Middle frontal gyrus (tissue), 1 donor: ENCODE results near the gene SLC25A51.
"Not testable (repeated sequence)": the region's sequence is repeated elsewhere in the genome, so short reads cannot be mapped to it uniquely, and the experiment has no call there.

Experiments
- DNase-seq: peaks from one replicate; pipeline ENCODE4 v3.0.0-alpha.2; 2015; ENCODE audit warnings: low spot score; ENCODE audit errors: extremely low spot score

SLC25A51 gene

DNA sequence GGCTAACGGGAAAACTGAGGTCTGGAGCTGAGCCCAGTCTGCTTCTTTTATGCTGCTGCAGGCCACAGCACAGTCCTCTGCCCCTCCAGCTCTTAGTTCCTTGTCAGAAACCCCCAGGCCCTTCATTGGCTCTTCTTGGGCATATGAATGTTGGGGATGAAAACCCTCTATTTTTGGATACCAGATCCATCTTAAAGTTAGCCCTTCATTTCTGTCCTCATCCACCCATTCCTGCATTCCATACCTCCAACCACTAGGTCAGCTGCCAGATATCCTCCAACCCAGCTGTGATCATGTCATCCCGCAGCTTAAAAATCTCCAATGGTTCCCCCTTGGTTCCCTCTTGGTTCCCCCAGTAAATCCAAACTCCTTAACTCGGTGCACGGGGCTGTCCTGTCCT, 1.8 kb upstream of the SLC25A51 start:
- DNase-seq, result no peak

DNA sequence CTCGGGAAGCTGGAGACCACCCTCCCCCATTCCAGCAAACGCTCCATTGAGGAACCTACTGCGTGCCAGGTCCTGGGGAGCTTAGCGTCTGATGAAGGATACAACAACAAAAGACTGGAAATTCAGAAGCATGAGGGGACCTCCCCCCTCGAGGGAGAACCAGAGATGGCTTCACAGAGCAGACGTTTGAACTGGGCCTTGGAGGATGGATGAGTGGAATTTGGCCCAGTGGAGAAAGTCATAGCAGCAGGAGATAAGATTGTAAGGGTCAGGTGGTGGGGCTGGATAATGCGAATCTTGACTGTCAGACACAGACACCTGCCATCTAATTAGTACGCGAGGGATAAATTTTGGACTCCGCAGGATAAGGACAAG, 1.2 kb upstream of the SLC25A51 start:
- DNase-seq, result no peak

DNA sequence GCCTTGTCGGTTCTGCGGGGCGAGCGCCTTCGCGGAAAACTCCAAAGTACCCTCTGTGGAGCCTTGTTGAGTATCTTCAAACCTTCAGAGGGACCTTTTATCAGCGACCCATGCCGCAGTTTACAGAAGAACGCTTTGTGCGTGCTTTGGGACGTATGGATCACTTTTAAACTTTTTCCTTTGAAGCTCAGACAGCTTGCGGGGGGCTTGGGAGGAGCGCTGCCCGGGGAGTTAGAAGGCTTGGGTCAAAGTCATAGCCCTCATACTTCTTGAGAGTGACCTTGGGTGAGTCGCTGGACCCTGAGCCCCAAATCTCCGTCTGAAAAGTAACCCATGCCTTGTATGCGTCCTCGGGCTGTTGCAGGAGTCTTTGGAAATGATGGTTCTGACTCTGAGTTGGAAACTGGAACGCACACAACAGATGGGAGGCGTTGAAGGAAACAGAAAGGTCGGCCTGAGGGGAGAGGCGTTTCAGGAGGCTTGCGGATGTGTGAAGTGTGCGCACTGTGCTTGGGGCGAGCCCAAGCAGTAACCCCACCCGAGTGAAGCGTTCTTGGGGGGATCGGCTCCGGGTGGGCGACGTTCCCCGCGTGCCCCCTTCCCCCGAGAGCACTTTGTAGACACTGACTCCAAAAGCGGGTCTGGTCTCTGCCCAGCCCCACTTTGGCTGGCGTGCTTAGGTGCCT, 661 bp upstream of the SLC25A51 start:
- no peak for DNase-seq

DNA sequence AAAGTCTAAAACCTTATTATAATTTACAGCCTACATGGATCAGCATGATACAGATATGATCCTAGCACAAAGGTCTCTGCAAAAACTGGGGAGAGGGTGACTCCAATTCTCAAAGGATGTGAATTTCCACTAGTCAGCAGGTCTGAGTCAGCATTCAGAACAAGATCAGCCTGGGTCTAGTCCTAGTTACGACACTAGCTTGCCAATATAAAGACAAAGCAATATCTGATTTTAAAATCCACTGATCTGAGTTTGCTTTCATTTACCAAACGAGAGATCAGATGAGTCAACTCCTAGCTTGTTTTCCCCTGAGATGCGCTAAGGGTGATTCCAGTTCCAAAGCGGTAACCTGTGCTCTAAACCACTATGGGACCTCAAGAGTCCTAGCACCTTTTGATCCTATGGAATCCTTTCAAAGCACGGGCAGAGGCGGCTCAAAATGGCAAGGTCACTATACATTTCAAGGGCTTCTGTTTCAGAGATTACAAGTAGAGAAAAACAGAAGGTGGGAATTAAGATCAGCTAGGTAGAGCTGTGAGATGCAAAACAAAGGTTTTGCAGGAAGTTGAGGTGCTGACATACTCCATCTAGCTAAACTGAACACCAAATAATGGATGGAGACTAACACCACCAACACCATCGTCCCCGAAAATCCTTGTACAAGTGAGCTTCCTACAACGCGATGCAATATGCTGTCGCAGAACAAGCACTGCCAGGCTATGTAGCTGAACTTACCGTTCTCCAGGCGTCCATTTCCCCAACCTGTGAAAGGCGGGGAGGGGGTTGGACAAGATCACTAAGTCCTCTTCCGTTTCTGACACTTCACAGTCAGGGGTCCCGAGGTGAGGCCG, 906 bp downstream of the SLC25A51 start:
- DNase-seq, result no peak

DNA sequence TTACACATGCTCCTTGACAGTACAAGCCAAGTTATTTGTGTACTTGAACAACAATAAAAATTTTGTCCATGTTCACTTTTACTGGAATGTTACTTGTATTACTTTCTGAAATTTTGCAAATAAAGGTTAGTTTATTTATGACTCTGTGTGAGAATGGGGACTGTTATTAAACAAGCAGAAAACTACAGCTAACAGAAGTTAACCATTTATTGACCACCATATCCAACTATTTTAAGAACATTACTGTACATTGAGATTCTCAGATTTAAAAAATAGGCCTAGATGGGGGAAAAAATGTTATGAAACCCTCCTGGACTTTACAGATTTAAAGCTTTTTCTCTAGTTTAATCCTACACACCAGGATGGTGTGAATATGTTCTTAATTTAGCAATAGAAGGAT, 1.8 kb downstream of the SLC25A51 start:
- no peak for DNase-seq

DNA sequence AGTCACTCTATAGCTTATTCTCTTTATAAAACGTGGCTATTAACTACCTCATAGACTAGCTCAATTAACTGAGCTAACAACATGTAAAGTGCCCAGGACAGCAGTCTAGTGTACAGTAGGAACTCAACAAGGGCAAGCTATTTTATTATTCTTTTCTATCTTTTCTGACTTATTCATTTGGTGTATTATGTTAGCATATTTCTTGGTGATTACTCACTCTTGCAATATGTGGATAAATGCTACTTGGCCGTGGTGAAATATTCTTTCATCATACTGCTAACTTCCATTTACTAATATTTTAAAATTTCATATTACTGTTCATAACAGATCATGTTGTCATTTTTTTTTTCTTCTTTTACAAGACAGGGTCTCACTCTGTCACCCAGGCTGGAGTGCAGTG, 4.9 kb downstream of the SLC25A51 start:
- DNase-seq, result no peak

DNA sequence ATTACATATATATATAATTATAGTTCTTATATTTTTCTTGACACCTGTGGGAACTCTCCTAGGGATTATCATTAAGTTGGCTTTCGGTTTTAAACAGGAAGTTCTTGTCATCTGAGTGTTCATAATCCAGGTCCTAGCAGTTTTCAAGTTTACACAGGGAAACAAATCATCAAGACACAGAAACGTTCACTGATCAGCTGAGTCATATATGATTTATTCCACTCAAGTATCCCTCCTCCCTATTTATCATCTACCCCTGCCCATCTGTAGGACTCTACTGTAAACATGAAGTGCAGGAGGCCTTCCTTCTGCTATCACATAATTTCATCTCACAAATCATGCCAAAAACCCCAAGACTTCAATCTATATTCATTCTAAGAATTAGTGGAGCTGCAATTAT, 6.3 kb downstream of the SLC25A51 start:
- DNase-seq, result no peak

DNA sequence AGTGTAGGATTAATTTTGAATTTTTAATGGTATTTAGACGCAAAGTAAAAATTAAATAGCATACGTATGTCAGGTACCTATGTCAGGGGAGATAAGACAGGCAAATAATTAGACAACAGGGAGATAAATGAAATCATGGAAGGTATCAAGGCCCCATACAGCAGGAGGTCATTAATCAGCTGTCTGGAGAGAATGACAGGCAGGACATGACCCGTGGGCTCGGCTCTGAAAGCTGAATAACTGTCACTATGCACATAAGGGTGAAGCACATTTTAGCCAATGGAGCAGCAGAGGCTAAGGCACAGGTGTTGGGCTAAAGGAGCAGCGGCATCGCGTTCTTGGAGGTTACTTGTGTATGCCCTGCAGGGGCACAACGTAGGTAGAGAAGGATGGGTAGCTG, 11.9 kb downstream of the SLC25A51 start:
- DNase-seq, result no peak

DNA sequence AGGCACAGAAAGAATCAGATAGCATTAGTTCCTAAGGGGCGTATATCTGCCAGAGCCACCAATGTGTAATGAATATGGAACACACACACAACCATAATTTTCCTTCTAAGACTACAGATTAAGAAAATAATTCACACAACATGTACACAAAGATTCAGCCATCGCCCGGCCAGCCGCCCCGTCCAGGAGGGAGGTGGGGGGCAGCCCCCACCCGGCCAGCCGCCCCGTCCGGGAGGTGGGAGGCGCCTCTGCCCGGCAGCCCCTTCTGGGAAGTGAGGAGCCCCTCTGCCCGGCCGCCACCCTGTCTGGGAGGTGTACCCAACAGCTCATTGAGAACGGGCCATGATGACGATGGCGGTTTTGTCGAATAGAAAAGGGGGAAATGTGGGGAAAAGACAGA, 12.9 kb downstream of the SLC25A51 start:
- DNase-seq, result not testable (repeated sequence)

DNA sequence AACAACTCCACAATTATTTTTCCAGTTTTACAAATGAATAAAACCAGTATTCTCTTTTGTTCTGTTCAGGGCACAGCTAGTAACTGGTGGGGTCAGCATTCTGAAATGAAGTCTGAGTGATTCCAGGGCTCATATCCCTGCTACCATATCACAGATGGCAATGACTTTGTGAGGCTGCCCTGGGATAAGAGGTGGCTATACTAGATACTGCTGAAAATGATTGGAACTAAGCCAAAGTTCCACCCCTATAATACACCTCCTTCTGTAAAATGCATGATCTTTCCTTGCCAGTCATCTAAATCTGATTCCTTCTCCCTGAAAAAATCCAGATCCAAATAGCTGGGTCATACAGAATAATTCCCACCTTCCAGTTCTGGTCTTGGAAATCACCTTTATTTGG, 14.4 kb downstream of the SLC25A51 start:
- DNase-seq, result no peak

DNA sequence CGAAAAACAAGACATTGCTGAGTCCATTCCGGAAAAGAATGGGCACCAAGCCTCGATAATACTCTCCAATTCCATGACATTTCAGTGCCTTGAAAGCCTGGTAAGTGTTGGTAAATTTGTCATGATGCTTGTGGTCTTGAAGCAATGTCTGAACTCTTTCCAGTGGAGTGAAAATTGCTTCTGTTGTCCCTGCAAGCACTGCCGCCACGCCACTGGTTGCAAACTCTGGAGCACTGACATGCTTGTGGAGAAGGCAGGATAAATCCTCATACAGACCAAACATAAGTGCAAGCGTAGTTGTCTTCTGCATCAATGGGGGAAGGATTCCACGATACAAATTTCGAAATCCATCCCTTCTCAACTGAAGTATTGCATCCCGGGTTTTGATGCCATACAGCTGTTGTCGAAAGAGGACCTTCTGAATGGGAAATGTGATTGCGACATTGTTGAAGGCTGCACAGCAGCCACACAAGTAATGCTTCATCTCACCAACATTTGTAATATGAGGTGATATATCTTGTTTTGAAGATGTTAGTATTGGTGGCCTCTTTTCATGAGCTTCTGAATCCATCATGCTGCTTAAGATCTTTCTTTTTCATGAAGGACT, 15.8 kb downstream of the SLC25A51 start:
- not testable (repeated sequence) for DNase-seq

DNA sequence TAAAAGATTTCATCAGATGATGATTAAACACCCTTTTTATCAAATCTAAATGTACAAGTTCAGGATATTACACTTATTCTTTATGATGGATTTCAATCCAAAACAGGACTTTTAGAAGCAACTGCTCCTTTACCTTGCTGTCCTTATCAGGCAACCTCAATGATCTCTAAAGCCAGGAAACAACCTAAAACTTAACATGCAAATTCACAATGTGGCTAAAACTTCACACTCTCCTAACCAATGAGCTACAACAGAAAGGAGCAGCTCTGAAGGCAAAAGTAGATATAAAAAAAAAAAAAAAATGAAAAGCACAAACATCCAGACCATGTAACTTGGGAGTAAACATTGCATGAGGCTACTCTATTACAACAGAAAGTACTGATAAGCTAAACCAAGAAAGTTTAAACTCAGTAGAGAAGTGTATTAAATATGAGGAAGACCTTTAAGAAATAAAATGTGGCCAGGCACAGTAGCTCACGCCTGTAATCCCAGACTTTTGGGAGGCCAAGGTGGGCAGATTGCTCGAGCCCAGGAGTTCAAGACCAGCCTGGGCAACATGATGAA, 22.9 kb downstream of the SLC25A51 start:
- no peak for DNase-seq

DNA sequence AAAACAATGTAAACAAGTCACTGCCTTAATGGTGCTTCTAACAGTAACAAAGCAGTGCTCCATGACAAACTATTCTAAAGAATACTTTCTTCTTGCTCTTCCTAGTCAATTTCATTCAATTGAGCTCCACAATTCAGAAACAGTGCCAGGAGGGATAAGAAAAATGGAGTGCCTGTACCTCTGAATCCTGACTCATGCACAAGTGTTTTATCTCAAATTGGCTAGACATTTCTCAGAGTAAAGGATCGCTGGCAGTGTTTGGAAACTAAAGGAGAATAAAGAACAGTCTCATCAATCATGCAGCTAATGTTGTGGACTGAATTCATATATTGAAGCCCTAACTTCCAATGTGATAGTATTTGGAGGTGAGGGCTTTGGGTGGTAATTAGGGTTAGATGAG, 27.6 kb downstream of the SLC25A51 start:
- no peak for DNase-seq

DNA sequence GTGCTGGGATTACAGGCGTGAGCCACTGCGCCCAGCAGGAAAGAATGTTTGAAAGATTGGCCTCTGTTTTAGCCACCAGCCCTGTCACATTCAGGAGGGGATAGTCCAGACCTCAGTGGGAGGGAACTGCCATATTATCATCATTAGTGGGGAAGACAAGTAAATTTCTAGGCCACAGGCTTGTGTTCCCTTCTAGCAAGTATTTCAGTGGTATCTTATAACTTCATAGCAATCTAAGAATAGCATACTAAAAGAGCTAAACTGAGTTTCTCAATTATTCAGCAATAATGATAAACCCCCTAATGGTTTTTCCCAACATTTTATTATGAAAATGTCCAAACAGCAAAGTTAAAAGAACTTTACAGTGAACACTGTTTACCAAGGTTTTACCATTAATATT, 30.0 kb downstream of the SLC25A51 start:
- DNase-seq, result no peak

DNA sequence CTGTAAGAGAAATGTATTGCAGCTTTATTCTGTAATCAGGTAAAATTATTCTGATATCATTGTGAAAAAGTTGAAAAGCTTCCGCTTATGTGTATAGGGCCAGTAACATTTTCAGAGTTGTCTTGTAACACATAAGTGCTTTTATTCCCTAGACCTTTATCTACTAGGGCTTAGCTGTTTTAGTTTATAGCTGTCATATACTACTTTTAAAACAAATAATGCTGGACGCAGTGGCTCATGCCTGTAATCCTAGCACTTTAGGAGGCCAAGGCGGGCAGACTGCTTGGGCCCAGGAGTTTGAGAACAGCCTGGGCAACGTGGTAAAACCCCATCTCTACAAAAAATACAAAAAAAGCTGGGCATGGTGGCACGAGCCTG, 33.1 kb downstream of the SLC25A51 start:
- no peak for DNase-seq

DNA sequence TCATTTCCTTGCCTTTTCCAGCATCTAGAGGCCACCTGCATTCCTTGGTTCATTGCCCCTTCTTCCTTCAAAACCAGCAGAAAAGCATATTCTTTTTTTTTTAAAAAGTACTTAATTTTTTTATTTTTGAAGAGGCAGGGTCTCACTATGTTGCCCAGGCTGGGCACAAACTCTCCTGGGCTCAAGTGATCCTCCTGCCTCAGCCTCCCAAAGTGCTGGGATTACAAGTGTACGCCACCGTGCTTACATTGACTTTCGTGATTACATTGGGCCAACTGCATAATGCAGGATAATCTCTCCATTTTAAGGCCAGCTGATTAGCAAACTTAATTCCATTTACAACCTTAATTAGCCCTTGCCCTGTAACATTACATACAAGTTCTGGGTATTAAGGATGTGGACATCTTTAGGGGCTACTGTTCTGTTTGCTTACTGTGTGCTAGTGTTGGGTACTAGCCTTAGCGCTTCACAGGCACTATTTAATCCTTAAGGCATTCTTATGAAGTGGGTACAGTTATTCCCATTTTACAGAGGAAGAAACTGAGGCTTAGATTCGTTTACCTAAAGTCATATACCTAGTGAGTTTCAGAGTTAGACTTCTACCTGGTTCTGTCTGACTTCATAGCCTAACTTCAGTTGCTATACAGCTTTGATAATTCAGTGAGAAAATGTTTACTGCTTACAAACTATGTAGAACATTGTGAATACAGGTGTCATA, 33.7 kb downstream of the SLC25A51 start:
- no peak for DNase-seq

DNA sequence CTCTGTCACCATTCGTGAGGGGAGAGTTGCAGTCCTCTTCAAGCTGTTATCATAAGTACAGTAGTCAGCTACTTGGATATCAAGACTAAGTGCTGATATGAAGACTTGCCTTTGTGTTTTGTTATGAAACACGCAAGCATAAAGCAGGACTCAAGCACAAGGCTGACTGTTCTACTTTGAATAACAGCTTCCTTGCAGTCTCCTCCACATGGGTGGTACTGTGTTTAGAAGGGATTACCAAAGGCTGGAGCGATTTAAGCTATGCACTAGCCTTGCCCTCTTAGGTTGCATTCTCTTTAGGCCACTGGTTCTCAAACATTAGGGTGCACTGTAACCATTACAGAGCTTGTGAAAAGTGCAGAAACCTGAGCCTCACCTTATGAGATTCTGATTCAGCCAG, 41.4 kb downstream of the SLC25A51 start:
- no peak for DNase-seq

DNA sequence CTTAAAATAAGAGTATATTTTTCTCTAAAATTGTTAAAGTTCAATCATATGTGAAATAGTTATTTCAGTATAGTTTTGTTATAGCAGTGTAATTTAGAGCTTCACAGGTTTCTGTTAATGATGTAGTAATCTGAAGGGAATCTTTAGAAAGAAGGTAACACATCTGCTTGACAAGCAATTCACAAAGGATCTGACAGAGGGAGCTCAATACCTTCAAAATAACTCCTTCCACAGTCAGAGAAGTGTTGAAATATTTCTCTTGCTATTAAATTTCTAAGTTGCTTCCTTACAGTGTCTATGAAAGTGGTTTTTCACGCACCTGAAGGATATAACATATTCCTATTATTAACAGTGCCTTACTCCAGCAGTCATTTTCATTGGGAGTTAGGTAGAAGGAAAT, 44.9 kb downstream of the SLC25A51 start:
- DNase-seq, result no peak

DNA sequence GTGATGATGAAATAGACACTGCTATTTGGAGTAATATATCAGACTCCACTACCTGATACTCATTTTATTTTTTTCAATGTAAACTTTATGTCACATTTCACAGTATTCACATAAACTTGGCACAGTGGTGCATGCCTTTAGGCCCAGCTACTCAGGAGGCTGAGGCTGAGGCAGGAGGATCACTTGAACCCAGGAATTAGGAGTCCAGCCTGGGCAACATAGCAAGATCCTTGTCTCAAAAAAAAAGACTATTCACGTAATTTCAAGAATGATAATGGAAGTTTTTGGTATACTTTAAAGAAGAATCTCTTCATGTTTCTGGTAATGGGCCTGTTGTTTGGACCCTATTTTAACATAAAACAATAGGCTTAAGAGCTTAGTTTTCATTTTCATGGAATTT, 47.4 kb downstream of the SLC25A51 start:
- DNase-seq, result no peak

DNA sequence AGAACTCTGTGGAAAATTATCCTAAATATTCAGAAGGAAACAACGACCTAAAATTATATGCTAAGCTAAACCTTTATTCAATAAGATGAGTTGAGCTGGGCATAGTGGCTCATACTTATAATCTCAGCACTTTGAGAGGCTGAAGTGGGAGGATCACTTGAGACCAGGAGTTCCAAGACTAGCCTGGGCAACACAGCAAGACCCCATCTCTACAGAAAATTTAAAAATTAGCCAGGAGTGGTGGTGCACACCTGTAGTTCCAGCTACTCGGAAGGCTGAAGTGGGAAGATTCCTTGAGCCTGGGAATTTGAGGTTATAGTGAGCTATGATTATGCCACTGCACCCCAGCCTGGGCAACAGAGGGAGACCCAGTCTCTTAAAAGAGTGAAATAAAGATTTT, 51.7 kb downstream of the SLC25A51 start:
- no peak for DNase-seq

DNA sequence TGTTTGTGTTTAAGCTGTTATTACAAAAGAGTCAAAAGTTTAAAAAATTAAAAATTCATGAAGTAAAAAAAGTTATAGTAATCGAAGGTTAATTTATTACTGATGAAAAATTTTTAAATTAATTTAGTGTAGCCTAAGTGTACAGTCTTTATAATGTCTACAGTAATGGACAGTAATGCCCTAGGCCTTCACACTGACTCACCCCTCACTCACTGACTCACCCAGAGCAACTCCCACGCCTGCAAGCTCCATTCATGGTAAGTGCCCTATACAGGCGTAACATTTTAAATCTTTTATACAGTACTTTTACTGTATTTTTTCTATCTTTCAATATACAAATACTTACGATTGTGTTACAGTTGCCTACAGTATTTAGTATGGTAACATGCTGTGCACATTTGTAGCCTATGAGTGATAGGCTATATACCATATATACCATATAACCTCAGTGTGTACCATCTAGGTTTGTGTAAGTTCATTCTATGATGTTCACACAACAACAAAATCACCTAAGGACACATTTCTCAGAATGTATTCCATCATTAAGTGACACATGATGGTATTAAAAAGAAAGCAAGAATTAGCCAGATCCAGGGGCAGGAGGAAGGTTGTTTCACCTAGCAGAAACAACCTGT, 63.2 kb downstream of the SLC25A51 start:
- no peak for DNase-seq
